Measurements from ENCODE around the gene A1CF.
"Not testable (repeated sequence)": the region's sequence is repeated elsewhere in the genome, so short reads cannot be mapped to it uniquely, and the experiment has no call there.

A1CF gene

GRCh38 chr10:50885097-50885859 lies at the start of gene A1CF:
TSS of gene A1CF (minus strand) at chr10:50885627. CDS start at chr10:50859940, 25,687 bp downstream.
- no peak for DNase-seq

GRCh38 chr10:50931948-50932431 lies 46.6 kb upstream of the A1CF start:
- no peak for DNase-seq

- no peak for DNase-seq
Measured at GRCh38 chr10:50929670-50930069, 44.2 kb upstream of the A1CF start.

GRCh38 chr10:50928190-50928552 lies 42.7 kb upstream of the A1CF start:
- DNase-seq: no peak

GRCh38 chr10:50927522-50928189 lies 42.2 kb upstream of the A1CF start:
- DNase-seq: no peak

GRCh38 chr10:50923471-50923870 lies 38.0 kb upstream of the A1CF start:
- not testable (repeated sequence) for DNase-seq

GRCh38 chr10:50919010-50919409 lies 33.6 kb upstream of the A1CF start:
- no peak for DNase-seq

GRCh38 chr10:50918529-50918928 lies 33.1 kb upstream of the A1CF start:
- no peak for DNase-seq

GRCh38 chr10:50917486-50917885 lies 32.1 kb upstream of the A1CF start:
- no peak for DNase-seq

- no peak for DNase-seq
Measured at GRCh38 chr10:50909334-50910014, 24.0 kb upstream of the A1CF start.

- DNase-seq: no peak
Measured at GRCh38 chr10:50908366-50908765, 22.9 kb upstream of the A1CF start.

GRCh38 chr10:50905797-50906196 lies 20.4 kb upstream of the A1CF start:
- not testable (repeated sequence) for DNase-seq

GRCh38 chr10:50896721-50897120 lies 11.3 kb upstream of the A1CF start:
- DNase-seq: no peak

- no peak for DNase-seq
Measured at GRCh38 chr10:50894312-50894711, 8.9 kb upstream of the A1CF start.

GRCh38 chr10:50892467-50892866 lies 7.0 kb upstream of the A1CF start:
- DNase-seq: no peak

- no peak for DNase-seq
Measured at GRCh38 chr10:50884302-50884701, 1.1 kb downstream of the A1CF start.

- DNase-seq: no peak
Measured at GRCh38 chr10:50883629-50884028, 1.8 kb downstream of the A1CF start.

- no peak for DNase-seq
Measured at GRCh38 chr10:50882540-50882983, 2.9 kb downstream of the A1CF start.

- not testable (repeated sequence) for DNase-seq
Measured at GRCh38 chr10:50881046-50881445, 4.4 kb downstream of the A1CF start.

GRCh38 chr10:50876429-50876828 lies 9.0 kb downstream of the A1CF start:
- DNase-seq: no peak

- no peak for DNase-seq
Measured at GRCh38 chr10:50874723-50875122, 10.7 kb downstream of the A1CF start.

- no peak for DNase-seq
Measured at GRCh38 chr10:50866317-50866716, 19.1 kb downstream of the A1CF start.

GRCh38 chr10:50862719-50863118 lies 22.7 kb downstream of the A1CF start:
- DNase-seq: no peak

- no peak for DNase-seq
Measured at GRCh38 chr10:50861370-50861769, 24.1 kb downstream of the A1CF start.

All from Kasumi-1 (cell line).